ENCODE data around the gene NBL1.
A peak's percentile ranks its signal among the peaks of the same experiment; 100 is the strongest.

NBL1 gene

GRCh38 chr1:19665496-19666465 is 21.7 kb downstream of the NBL1 start:
- no peaks in the 10 kb centered on the region for H3K36me3 Mint-ChIP-seq
- no peak overlapping the region for H3K27ac Mint-ChIP-seq
- H3K4me3 Mint-ChIP-seq: peak overlapping the region; percentile 71
- ATAC-seq: no peak
- no peaks in the 10 kb centered on the region for H3K9me3 Mint-ChIP-seq
- H3K4me1 Mint-ChIP-seq: peaks cover 18% of the 10 kb centered on the region
- H3K27me3 Mint-ChIP-seq: peaks cover 70% of the 10 kb centered on the region

- Mint-ChIP-seq H3K36me3 (no peaks in the 10 kb centered on the region), H3K4me1 (peaks cover 13% of the 10 kb centered on the region), H3K27me3 (peaks cover 74% of the 10 kb centered on the region), H3K4me3 (no peak overlapping the region), H3K9me3 (no peaks in the 10 kb centered on the region), H3K27ac (no peak overlapping the region)
- ATAC-seq: no peak
Observed at GRCh38 chr1:19668888-19669287, 24.8 kb downstream of the NBL1 start.

GRCh38 chr1:19670787-19671186 is 26.7 kb downstream of the NBL1 start:
- Mint-ChIP-seq H3K27ac (no peak overlapping the region), H3K9me3 (no peaks in the 10 kb centered on the region), H3K4me1 (peaks cover 5% of the 10 kb centered on the region), H3K27me3 (peaks cover 76% of the 10 kb centered on the region), H3K4me3 (no peak overlapping the region), H3K36me3 (no peaks in the 10 kb centered on the region)
- ATAC-seq: no peak

- Mint-ChIP-seq H3K9me3 (no peaks in the 10 kb centered on the region), H3K27ac (no peak overlapping the region), H3K4me3 (no peak overlapping the region), H3K27me3 (peaks cover 63% of the 10 kb centered on the region), H3K4me1 (no peaks in the 10 kb centered on the region), H3K36me3 (no peaks in the 10 kb centered on the region)
- no peak for ATAC-seq
Observed at GRCh38 chr1:19672237-19672636, 28.1 kb downstream of the NBL1 start.

- Mint-ChIP-seq H3K27me3 (peaks cover 34% of the 10 kb centered on the region), H3K4me1 (no peaks in the 10 kb centered on the region), H3K27ac (no peak overlapping the region), H3K9me3 (no peaks in the 10 kb centered on the region), H3K36me3 (no peaks in the 10 kb centered on the region), H3K4me3 (no peak overlapping the region)
- no peak for ATAC-seq
Observed at GRCh38 chr1:19675797-19676196, 31.7 kb downstream of the NBL1 start.

GRCh38 chr1:19676438-19676922 is 32.4 kb downstream of the NBL1 start:
- Mint-ChIP-seq H3K27me3 (peaks cover 28% of the 10 kb centered on the region), H3K27ac (no peak overlapping the region), H3K4me1 (no peaks in the 10 kb centered on the region), H3K4me3 (no peak overlapping the region), H3K36me3 (no peaks in the 10 kb centered on the region), H3K9me3 (no peaks in the 10 kb centered on the region)
- no peak for ATAC-seq

- Mint-ChIP-seq H3K36me3 (no peaks in the 10 kb centered on the region), H3K9me3 (no peaks in the 10 kb centered on the region), H3K27me3 (peaks cover 17% of the 10 kb centered on the region), H3K4me3 (no peak overlapping the region), H3K27ac (no peak overlapping the region), H3K4me1 (no peaks in the 10 kb centered on the region)
- no peak for ATAC-seq
Observed at GRCh38 chr1:19678493-19678892, 34.4 kb downstream of the NBL1 start.

- no peaks in the 10 kb centered on the region for H3K9me3 Mint-ChIP-seq
- H3K27me3 Mint-ChIP-seq: peaks cover 17% of the 10 kb centered on the region
- no peaks in the 10 kb centered on the region for H3K4me1 Mint-ChIP-seq
- no peak overlapping the region for H3K4me3 Mint-ChIP-seq
- no peaks in the 10 kb centered on the region for H3K36me3 Mint-ChIP-seq
- H3K27ac Mint-ChIP-seq: no peak overlapping the region
- no peak for ATAC-seq
Observed at GRCh38 chr1:19678931-19679453, 34.9 kb downstream of the NBL1 start.

GRCh38 chr1:19679691-19680090 is 35.6 kb downstream of the NBL1 start:
- Mint-ChIP-seq H3K4me1 (no peaks in the 10 kb centered on the region), H3K27ac (no peak overlapping the region), H3K9me3 (no peaks in the 10 kb centered on the region), H3K27me3 (peaks cover 12% of the 10 kb centered on the region), H3K4me3 (no peak overlapping the region), H3K36me3 (no peaks in the 10 kb centered on the region)
- no peak for ATAC-seq

- no peak overlapping the region for H3K27ac Mint-ChIP-seq
- no peak overlapping the region for H3K4me3 Mint-ChIP-seq
- no peaks in the 10 kb centered on the region for H3K9me3 Mint-ChIP-seq
Observed at GRCh38 chr1:19680644-19681043, 36.5 kb downstream of the NBL1 start.

GRCh38 chr1:19682257-19682656 is 38.1 kb downstream of the NBL1 start:
- Mint-ChIP-seq H3K36me3 (peaks cover 13% of the 10 kb centered on the region), H3K27ac (no peak overlapping the region), H3K4me3 (no peak overlapping the region), H3K27me3 (no peaks in the 10 kb centered on the region), H3K4me1 (no peaks in the 10 kb centered on the region), H3K9me3 (no peaks in the 10 kb centered on the region)
- no peak for ATAC-seq

More at GRCh38 chr1:19680644-19681043, 36.5 kb downstream of the NBL1 start:
- ATAC-seq: no peak
- no peaks in the 10 kb centered on the region for H3K36me3 Mint-ChIP-seq
- no peaks in the 10 kb centered on the region for H3K4me1 Mint-ChIP-seq
- H3K27me3 Mint-ChIP-seq: peaks cover 3% of the 10 kb centered on the region

- Mint-ChIP-seq H3K9me3 (peaks cover 3% of the 10 kb centered on the region), H3K36me3 (peaks cover 19% of the 10 kb centered on the region), H3K27me3 (no peaks in the 10 kb centered on the region), H3K4me3 (no peak overlapping the region), H3K4me1 (no peaks in the 10 kb centered on the region), H3K27ac (no peak overlapping the region)
- ATAC-seq: peak; percentile 22
Observed at GRCh38 chr1:19682901-19683300, 38.8 kb downstream of the NBL1 start.

- no peaks in the 10 kb centered on the region for H3K4me1 Mint-ChIP-seq
- H3K36me3 Mint-ChIP-seq: peaks cover 24% of the 10 kb centered on the region
- peaks cover 3% of the 10 kb centered on the region for H3K9me3 Mint-ChIP-seq
- H3K27ac Mint-ChIP-seq: no peak overlapping the region
- H3K4me3 Mint-ChIP-seq: no peak overlapping the region
- no peaks in the 10 kb centered on the region for H3K27me3 Mint-ChIP-seq
- ATAC-seq: no peak
Observed at GRCh38 chr1:19683351-19683750, 39.2 kb downstream of the NBL1 start.

GRCh38 chr1:19684677-19685076 is 40.6 kb downstream of the NBL1 start:
- Mint-ChIP-seq H3K27ac (no peak overlapping the region), H3K9me3 (peaks cover 3% of the 10 kb centered on the region), H3K4me3 (no peak overlapping the region), H3K4me1 (no peaks in the 10 kb centered on the region), H3K36me3 (peaks cover 37% of the 10 kb centered on the region), H3K27me3 (no peaks in the 10 kb centered on the region)
- ATAC-seq: no peak

- Mint-ChIP-seq H3K4me1 (no peaks in the 10 kb centered on the region), H3K4me3 (no peak overlapping the region), H3K27me3 (no peaks in the 10 kb centered on the region), H3K27ac (no peak overlapping the region), H3K36me3 (peaks cover 50% of the 10 kb centered on the region), H3K9me3 (peaks cover 7% of the 10 kb centered on the region)
- no peak for ATAC-seq
Observed at GRCh38 chr1:19685994-19686393, 41.9 kb downstream of the NBL1 start.

- ATAC-seq: no peak
- Mint-ChIP-seq H3K4me3 (no peak overlapping the region), H3K4me1 (no peaks in the 10 kb centered on the region), H3K9me3 (peaks cover 7% of the 10 kb centered on the region), H3K27ac (no peak overlapping the region), H3K27me3 (no peaks in the 10 kb centered on the region), H3K36me3 (peaks cover 64% of the 10 kb centered on the region)
Observed at GRCh38 chr1:19687414-19687813, 43.3 kb downstream of the NBL1 start.
